Testis (tissue), 2 donors: ENCODE results near the gene VWA2.

ENCODE experiments used
- POLR2A ChIP-seq: fragments of 450-650 bp; IDR thresholded peaks from one replicate; pipeline ENCODE4 v1.6.1; 2017; ENCODE audit warnings: antibody characterized with exemption, mild to moderate bottlenecking, moderate library complexity
- TF ChIP-seq, protein P1 (sequence below), 3 experiments: fragments of 450-650 bp in 2 of 3; fragments of 200-600 bp in 1 of 3; sonication (generic) in 1 of 3; IDR thresholded peaks; one replicate each; pipeline ENCODE4 v1.5.1; 2016 to 2019; ENCODE audit warnings: antibody characterized with exemption in 3 of 3, mild to moderate bottlenecking in 2 of 3, moderate library complexity in 1 of 3

DNA sequence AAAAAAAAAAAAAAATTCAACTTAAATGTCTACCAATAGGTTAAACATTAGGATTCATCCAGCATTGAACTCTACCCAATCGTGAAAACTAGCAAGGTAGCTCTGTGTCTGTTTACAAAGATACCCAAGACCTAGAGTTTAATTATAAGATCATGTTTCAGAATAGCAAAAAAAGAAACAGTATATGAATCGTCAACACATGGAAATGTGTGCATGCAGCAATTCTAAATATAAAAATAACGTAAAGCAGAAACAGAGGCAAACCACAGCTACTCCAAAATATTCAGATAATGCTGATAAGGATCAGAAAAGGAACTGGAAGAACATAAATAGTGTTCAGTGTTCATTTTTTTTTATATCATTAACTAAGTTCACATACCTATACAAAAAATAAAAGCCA, 96.6 kb downstream of the VWA2 start:
- TF ChIP-seq, protein P1, sequence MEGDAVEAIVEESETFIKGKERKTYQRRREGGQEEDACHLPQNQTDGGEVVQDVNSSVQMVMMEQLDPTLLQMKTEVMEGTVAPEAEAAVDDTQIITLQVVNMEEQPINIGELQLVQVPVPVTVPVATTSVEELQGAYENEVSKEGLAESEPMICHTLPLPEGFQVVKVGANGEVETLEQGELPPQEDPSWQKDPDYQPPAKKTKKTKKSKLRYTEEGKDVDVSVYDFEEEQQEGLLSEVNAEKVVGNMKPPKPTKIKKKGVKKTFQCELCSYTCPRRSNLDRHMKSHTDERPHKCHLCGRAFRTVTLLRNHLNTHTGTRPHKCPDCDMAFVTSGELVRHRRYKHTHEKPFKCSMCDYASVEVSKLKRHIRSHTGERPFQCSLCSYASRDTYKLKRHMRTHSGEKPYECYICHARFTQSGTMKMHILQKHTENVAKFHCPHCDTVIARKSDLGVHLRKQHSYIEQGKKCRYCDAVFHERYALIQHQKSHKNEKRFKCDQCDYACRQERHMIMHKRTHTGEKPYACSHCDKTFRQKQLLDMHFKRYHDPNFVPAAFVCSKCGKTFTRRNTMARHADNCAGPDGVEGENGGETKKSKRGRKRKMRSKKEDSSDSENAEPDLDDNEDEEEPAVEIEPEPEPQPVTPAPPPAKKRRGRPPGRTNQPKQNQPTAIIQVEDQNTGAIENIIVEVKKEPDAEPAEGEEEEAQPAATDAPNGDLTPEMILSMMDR (IDR thresholded peaks at IDR 0.05): no peak
- TF ChIP-seq POLR2A: no peak
